WTC11 (cell line): ENCODE results near the gene GJD3.

Experiments used
- CBFB ChIP-seq: sonication (generic); formaldehyde crosslinking; IDR thresholded peaks from 2 replicates; pipeline ENCODE4 v1.8.1; 2022; ENCODE audit warnings: mild to moderate bottlenecking, low read depth, missing genetic modification reagents
- ETV6 ChIP-seq: sonication (generic); formaldehyde crosslinking; IDR thresholded peaks from 2 replicates; pipeline ENCODE4 v1.8.1; 2022; ENCODE audit warnings: mild to moderate bottlenecking, missing genetic modification reagents
- NFE2L1 ChIP-seq: sonication (generic); formaldehyde crosslinking; IDR thresholded peaks from 2 replicates; pipeline ENCODE4 v1.8.1; 2023; ENCODE audit warnings: missing genetic modification reagents
- NR2C2 ChIP-seq: sonication (generic); formaldehyde crosslinking; IDR thresholded peaks from 2 replicates; pipeline ENCODE4 v1.8.0; 2022; ENCODE audit warnings: mild to moderate bottlenecking, missing genetic modification reagents
- ZNF317 ChIP-seq: sonication (generic); formaldehyde crosslinking; IDR thresholded peaks from 2 replicates; pipeline ENCODE4 v1.8.1; 2023; ENCODE audit warnings: low read depth, mild to moderate bottlenecking, moderate library complexity, missing genetic modification reagents, borderline replicate concordance
- ZNF416 ChIP-seq: fragments of 250-450 bp; sonication (Bioruptor Pico); IDR thresholded peaks from 2 replicates; pipeline ENCODE4 v1.9.0; 2021; ENCODE audit warnings: mild to moderate bottlenecking, inconsistent platforms
- TF ChIP-seq, protein P1 (sequence below): fragments of 200-600 bp; IDR thresholded peaks from 2 replicates; pipeline ENCODE4 v1.8.0; 2022; ENCODE audit warnings: antibody characterized with exemption
- TF ChIP-seq, protein P2 (sequence below): sonication (generic); formaldehyde crosslinking; IDR thresholded peaks from 2 replicates; pipeline ENCODE4 v1.8.0; 2022; ENCODE audit warnings: mild to moderate bottlenecking, missing genetic modification reagents
- TF ChIP-seq, protein P3 (sequence below): sonication (generic); formaldehyde crosslinking; IDR thresholded peaks from 2 replicates; pipeline ENCODE4 v1.8.1; 2022; ENCODE audit warnings: mild to moderate bottlenecking, missing genetic modification reagents, moderate library complexity, borderline replicate concordance
- TF ChIP-seq, protein P4 (sequence below): sonication (generic); formaldehyde crosslinking; IDR thresholded peaks from 2 replicates; pipeline ENCODE4 v1.8.1; 2023; ENCODE audit warnings: mild to moderate bottlenecking, moderate library complexity, missing genetic modification reagents
- TF ChIP-seq, protein P5 (sequence below): sonication (generic); formaldehyde crosslinking; IDR thresholded peaks from 2 replicates; pipeline ENCODE4 v1.8.0; 2022; ENCODE audit warnings: mild to moderate bottlenecking, missing genetic modification reagents
- TF ChIP-seq, protein P6 (sequence below): sonication (generic); formaldehyde crosslinking; IDR thresholded peaks from 2 replicates; pipeline ENCODE4 v1.8.1; 2022; ENCODE audit warnings: mild to moderate bottlenecking, moderate library complexity, missing genetic modification reagents

DNA sequence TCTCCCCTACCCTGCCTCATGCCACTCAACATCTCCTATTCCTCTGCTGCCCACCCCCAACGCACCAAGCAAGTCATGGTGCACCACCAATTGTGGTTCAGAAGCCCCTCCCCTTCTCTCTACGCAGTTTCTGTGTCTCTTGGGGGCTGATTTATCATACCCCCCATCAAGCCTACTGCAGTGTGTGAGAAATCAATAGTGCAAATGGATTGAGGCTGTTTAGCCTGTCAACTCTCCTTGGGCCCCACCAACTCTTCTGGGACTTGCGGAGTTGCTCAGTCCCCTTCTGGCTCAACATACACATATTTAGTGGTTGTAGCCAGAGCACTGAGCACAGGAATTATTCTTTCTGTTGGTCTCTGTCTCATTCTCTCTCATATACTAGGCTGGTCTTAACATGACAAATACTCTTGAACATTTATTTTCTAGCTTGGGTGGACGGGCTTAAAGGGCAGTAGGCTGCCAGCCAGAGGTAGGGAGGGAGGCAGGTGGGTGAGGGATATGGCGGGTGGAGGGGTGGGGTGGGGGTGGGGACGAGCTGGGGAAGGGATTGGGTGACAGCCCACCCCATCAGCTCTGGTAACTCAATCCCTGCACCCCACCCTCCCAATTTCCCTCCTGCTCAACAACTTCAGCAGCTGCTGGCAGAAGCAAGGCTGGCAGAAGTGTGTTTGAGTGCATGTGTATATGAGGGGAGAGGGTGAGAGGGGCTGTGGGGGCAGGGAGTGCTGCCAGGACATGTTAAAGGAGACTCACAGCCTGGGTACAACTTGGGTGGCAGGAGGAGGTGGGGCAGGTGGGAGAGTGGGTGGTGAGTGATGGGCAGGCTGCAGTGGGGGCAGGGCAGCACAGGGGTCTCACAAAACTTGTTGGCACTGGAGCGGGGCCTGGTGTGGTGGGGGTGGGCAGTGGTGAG is 50.6 kb downstream of the GJD3 start:
- TF ChIP-seq ETV6 (no peak), ZNF317 (CRISPR knock-in tag) (no peak), ZNF416 (CRISPR knock-in tag) (no peak), NR2C2 (CRISPR knock-in tag) (no peak), NFE2L1 (CRISPR knock-in tag) (no peak), CBFB (CRISPR knock-in tag) (no peak)
- TF ChIP-seq, protein P1, sequence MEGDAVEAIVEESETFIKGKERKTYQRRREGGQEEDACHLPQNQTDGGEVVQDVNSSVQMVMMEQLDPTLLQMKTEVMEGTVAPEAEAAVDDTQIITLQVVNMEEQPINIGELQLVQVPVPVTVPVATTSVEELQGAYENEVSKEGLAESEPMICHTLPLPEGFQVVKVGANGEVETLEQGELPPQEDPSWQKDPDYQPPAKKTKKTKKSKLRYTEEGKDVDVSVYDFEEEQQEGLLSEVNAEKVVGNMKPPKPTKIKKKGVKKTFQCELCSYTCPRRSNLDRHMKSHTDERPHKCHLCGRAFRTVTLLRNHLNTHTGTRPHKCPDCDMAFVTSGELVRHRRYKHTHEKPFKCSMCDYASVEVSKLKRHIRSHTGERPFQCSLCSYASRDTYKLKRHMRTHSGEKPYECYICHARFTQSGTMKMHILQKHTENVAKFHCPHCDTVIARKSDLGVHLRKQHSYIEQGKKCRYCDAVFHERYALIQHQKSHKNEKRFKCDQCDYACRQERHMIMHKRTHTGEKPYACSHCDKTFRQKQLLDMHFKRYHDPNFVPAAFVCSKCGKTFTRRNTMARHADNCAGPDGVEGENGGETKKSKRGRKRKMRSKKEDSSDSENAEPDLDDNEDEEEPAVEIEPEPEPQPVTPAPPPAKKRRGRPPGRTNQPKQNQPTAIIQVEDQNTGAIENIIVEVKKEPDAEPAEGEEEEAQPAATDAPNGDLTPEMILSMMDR: no peak
- TF ChIP-seq, protein P2, sequence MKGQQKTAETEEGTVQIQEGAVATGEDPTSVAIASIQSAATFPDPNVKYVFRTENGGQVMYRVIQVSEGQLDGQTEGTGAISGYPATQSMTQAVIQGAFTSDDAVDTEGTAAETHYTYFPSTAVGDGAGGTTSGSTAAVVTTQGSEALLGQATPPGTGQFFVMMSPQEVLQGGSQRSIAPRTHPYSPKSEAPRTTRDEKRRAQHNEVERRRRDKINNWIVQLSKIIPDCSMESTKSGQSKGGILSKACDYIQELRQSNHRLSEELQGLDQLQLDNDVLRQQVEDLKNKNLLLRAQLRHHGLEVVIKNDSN (CRISPR knock-in tag): no peak
- TF ChIP-seq, protein P3, sequence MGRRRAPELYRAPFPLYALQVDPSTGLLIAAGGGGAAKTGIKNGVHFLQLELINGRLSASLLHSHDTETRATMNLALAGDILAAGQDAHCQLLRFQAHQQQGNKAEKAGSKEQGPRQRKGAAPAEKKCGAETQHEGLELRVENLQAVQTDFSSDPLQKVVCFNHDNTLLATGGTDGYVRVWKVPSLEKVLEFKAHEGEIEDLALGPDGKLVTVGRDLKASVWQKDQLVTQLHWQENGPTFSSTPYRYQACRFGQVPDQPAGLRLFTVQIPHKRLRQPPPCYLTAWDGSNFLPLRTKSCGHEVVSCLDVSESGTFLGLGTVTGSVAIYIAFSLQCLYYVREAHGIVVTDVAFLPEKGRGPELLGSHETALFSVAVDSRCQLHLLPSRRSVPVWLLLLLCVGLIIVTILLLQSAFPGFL (CRISPR knock-in tag): no peak
- TF ChIP-seq, protein P4, sequence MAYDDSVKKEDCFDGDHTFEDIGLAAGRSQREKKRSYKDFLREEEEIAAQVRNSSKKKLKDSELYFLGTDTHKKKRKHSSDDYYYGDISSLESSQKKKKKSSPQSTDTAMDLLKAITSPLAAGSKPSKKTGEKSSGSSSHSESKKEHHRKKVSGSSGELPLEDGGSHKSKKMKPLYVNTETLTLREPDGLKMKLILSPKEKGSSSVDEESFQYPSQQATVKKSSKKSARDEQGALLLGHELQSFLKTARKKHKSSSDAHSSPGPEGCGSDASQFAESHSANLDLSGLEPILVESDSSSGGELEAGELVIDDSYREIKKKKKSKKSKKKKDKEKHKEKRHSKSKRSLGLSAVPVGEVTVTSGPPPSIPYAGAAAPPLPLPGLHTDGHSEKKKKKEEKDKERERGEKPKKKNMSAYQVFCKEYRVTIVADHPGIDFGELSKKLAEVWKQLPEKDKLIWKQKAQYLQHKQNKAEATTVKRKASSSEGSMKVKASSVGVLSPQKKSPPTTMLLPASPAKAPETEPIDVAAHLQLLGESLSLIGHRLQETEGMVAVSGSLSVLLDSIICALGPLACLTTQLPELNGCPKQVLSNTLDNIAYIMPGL (CRISPR knock-in tag): no peak
- TF ChIP-seq, protein P5, sequence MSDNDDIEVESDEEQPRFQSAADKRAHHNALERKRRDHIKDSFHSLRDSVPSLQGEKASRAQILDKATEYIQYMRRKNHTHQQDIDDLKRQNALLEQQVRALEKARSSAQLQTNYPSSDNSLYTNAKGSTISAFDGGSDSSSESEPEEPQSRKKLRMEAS: no peak
- TF ChIP-seq, protein P6, sequence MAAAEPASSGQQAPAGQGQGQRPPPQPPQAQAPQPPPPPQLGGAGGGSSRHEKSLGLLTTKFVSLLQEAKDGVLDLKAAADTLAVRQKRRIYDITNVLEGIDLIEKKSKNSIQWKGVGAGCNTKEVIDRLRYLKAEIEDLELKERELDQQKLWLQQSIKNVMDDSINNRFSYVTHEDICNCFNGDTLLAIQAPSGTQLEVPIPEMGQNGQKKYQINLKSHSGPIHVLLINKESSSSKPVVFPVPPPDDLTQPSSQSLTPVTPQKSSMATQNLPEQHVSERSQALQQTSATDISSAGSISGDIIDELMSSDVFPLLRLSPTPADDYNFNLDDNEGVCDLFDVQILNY (CRISPR knock-in tag): no peak
